ENCODE measurements around the gene TMEM221.

GRCh38 chr19:17406046-17406886, 42.2 kb downstream of the TMEM221 start:
- TF ChIP-seq CTCF (IDR thresholded peaks at IDR 0.05) (no peak), POLR2A (IDR thresholded peaks at IDR 0.05) (no peak)

All from uterus (tissue), 2 donors.